A673 (cell line): Measurements from ENCODE around the gene TMEM234. TPM values are rescaled to one million over a fixed set of nuclear protein-coding genes. Genes with fewer than 3 reads are reported as not detected.
A peak's percentile ranks its signal among the peaks of the same experiment; 100 is the strongest.

Experiments used
- BruUV-seq: library from RNA; stranded (reverse); fragments of 400-500 nt; replicated peaks from 2 replicates; lab custom pipeline; 2021; lab: Mats Ljungman, UMichigan
- CTCF ChIA-PET: fragments of 300-600 bp; sonication (Branson Sonifier 250); formaldehyde crosslinking; loops from one replicate; lab custom pipeline; 2022; ENCODE audit warnings: antibody characterized with exemption; lab: Charles Lee
- POLR2A ChIA-PET: fragments of 300-600 bp; sonication (Branson Sonifier 250); formaldehyde crosslinking; loops from one replicate; lab custom pipeline; 2022; ENCODE audit warnings: antibody characterized with exemption; ENCODE audit not compliant: low non-redundant PET; lab: Charles Lee
- DNase-seq: peaks from one replicate; pipeline ENCODE4 v3.0.0-alpha.2; 2015; ENCODE audit warnings: low spot score
- H3K27ac ChIP-seq: fragments of 200-600 bp; sonication (generic); 2 replicates; pipeline ENCODE4 v1.5.1; 2016; ENCODE audit warnings: mixed run types, low read depth, mild to moderate bottlenecking, mixed read lengths, antibody characterized with exemption, low read length; ENCODE audit not compliant: poor library complexity, severe bottlenecking
- H3K27me3 ChIP-seq: fragments of 200-600 bp; sonication (generic); replicated peaks from 2 replicates; pipeline ENCODE4 v1.6.1; 2017; ENCODE audit warnings: mixed run types, low read depth, mild to moderate bottlenecking, mixed read lengths, antibody characterized with exemption, low read length; ENCODE audit not compliant: insufficient read depth, poor library complexity
- H3K36me3 ChIP-seq: fragments of 200-600 bp; sonication (generic); 2 replicates; pipeline ENCODE4 v1.6.1; 2016; ENCODE audit warnings: mixed run types, mild to moderate bottlenecking, mixed read lengths, antibody characterized with exemption, low read length; ENCODE audit not compliant: insufficient read depth, poor library complexity, severe bottlenecking
- H3K4me1 ChIP-seq: fragments of 200-600 bp; sonication (generic); 2 replicates; pipeline ENCODE4 v1.6.1; 2017; ENCODE audit warnings: mixed run types, mild to moderate bottlenecking, mixed read lengths, antibody characterized with exemption, low read length; ENCODE audit not compliant: insufficient read depth, poor library complexity, severe bottlenecking
- H3K4me3 ChIP-seq: fragments of 200-600 bp; sonication (generic); 2 replicates; pipeline ENCODE4 v1.5.1; 2016; ENCODE audit warnings: low read depth, mixed run types, mild to moderate bottlenecking, mixed read lengths, low read length; ENCODE audit not compliant: poor library complexity, severe bottlenecking
- H3K9me3 ChIP-seq: fragments of 200-600 bp; sonication (generic); 2 replicates; pipeline ENCODE4 v1.6.1; 2016; ENCODE audit warnings: mixed run types, low read depth, mild to moderate bottlenecking, mixed read lengths, antibody characterized with exemption, low read length; ENCODE audit not compliant: poor library complexity, severe bottlenecking
- EZH2 ChIP-seq: fragments of 200-600 bp; sonication (generic); IDR thresholded peaks from 2 replicates; pipeline ENCODE4 v1.6.1; 2017; ENCODE audit warnings: borderline replicate concordance, low read depth, mild to moderate bottlenecking, mixed read lengths, antibody characterized with exemption, low read length; ENCODE audit not compliant: poor library complexity, severe bottlenecking
- intact Hi-C: fragments of 100-400 bp; cut with micrococcal nuclease; formaldehyde crosslinking; loops from one replicate; pipeline ENCODE4 v1.10.0; 2022; ENCODE audit not compliant: unreplicated experiment
- total RNA-seq: library from RNA; stranded (reverse); gene quantifications from 2 replicates; pipeline ENCODE4 v1.2.3, GENCODE V29; 2021
- TF ChIP-seq, protein P1 (sequence below): fragments of 300-800, 200-600 bp; sonication (generic); conservative IDR thresholded peaks from 2 replicates; pipeline ENCODE4 v1.5.1; 2017; ENCODE audit warnings: low read depth, mild to moderate bottlenecking, antibody characterized with exemption, low read length, moderate library complexity, mixed read lengths

The TMEM234 gene
- total RNA-seq, 1 experiment from 2014 or later, result 15.4 TPM

DNA sequence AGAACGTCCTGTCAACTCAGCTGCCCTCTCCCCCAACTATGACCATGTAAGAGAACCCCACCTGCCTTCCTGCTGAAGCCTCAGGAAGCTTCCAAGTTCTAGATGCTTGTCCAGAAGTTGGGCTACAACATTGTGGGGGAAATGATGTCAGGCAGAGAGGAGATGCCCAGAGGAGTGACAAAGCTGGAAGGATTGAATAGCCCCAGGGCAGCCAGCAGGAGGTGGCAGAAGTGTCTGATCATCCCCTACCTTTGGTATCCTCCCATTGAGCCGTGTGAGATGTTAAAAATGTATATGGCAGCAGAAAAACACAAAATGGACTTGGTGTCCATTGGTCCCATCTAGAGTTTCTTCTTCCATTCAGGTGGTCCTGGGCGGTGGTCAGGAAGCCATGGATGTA is 6.6 kb upstream of the TMEM234 start:
- intact Hi-C loops, result loop anchor here (10.0 kb wide), 1 partner anchor 106 kb away; the partner anchor contains the start of gene MARCKSL1
- no peak overlapping the region for H3K4me3 ChIP-seq
- ChIA-PET CTCF (interaction anchor here (0.6 kb wide), 1 partner anchor 18 kb away, joined by 6 read pairs; no protein-coding TSS in a partner anchor), POLR2A (no interaction called here)
- no peaks in the 10 kb centered on the region for H3K27me3 ChIP-seq
- no TSS peak for BruUV-seq
- no peak overlapping the region for H3K27ac ChIP-seq
- no peaks in the 10 kb centered on the region for H3K4me1 ChIP-seq
- TF ChIP-seq EZH2, result no peak
- TF ChIP-seq, protein P1, sequence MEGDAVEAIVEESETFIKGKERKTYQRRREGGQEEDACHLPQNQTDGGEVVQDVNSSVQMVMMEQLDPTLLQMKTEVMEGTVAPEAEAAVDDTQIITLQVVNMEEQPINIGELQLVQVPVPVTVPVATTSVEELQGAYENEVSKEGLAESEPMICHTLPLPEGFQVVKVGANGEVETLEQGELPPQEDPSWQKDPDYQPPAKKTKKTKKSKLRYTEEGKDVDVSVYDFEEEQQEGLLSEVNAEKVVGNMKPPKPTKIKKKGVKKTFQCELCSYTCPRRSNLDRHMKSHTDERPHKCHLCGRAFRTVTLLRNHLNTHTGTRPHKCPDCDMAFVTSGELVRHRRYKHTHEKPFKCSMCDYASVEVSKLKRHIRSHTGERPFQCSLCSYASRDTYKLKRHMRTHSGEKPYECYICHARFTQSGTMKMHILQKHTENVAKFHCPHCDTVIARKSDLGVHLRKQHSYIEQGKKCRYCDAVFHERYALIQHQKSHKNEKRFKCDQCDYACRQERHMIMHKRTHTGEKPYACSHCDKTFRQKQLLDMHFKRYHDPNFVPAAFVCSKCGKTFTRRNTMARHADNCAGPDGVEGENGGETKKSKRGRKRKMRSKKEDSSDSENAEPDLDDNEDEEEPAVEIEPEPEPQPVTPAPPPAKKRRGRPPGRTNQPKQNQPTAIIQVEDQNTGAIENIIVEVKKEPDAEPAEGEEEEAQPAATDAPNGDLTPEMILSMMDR, result no peak
- peaks cover 67% of the 10 kb centered on the region for H3K36me3 ChIP-seq
- no peak for DNase-seq
- H3K9me3 ChIP-seq, result no peaks in the 10 kb centered on the region

DNA sequence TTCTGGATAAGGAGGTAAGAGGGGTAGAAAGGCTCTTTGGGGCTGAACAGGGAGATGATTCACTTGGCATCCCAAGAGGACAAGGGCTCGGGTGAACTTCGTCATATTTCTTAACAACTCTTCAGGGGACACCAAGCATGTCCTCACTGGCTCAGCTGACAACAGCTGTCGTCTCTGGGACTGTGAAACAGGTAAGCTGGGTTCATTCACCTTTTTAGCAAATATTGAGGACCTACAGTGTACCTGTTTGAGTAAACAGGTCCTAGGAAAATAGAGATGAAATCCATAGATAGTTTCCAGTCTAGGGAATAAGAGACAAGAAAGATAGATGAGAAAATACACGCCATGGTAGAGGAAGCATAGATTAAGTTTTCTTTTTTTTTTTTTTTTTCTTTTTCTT is 2.1 kb upstream of the TMEM234 start:
- intact Hi-C loops, result loop anchor here (10.0 kb wide), 1 partner anchor 111 kb away; the partner anchor contains the start of gene MARCKSL1
- no TSS peak for BruUV-seq
- no peaks in the 10 kb centered on the region for H3K27me3 ChIP-seq
- H3K9me3 ChIP-seq, result no peaks in the 10 kb centered on the region
- TF ChIP-seq EZH2, result no peak
- no peak overlapping the region for H3K4me3 ChIP-seq
- CTCF ChIA-PET, result no interaction called here
- no peak overlapping the region for H3K27ac ChIP-seq
- peaks cover 17% of the 10 kb centered on the region for H3K4me1 ChIP-seq
- no peak for DNase-seq
- POLR2A ChIA-PET, result no interaction called here
- peaks cover 49% of the 10 kb centered on the region for H3K36me3 ChIP-seq

DNA sequence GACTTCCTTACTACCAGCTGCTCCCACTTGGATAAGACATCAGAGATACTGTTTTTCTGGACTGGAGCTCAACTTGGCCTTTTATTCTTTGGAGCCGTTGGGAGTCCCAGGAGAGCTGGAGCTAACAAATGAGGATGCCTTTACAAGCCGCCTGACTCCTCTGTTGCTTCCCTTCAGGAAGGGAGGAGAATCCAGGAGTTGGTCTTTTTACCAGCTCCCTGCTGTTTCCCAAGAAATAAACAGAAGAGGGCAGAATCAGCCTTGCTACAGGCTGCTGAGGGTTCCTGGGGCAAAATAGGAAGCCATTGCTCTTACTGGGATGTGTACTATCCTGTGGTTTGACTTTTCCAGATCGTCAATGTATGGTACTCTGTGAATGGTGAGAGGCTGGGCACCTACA is 1.5 kb upstream of the TMEM234 start:
- H3K36me3 ChIP-seq, result peaks cover 43% of the 10 kb centered on the region
- no peak for DNase-seq
- no peak for TF ChIP-seq EZH2
- TF ChIP-seq, protein P1, result no peak
- POLR2A ChIA-PET, result no interaction called here
- peaks cover 17% of the 10 kb centered on the region for H3K4me1 ChIP-seq
- no TSS peak for BruUV-seq
- no peak overlapping the region for H3K27ac ChIP-seq
- peak overlapping the region; percentile 85 for H3K4me3 ChIP-seq
- CTCF ChIA-PET, result no interaction called here
- intact Hi-C loops, result loop anchor here (10.0 kb wide), 1 partner anchor 111 kb away; the partner anchor contains the start of gene MARCKSL1
- no peaks in the 10 kb centered on the region for H3K27me3 ChIP-seq
- H3K9me3 ChIP-seq, result no peaks in the 10 kb centered on the region

DNA sequence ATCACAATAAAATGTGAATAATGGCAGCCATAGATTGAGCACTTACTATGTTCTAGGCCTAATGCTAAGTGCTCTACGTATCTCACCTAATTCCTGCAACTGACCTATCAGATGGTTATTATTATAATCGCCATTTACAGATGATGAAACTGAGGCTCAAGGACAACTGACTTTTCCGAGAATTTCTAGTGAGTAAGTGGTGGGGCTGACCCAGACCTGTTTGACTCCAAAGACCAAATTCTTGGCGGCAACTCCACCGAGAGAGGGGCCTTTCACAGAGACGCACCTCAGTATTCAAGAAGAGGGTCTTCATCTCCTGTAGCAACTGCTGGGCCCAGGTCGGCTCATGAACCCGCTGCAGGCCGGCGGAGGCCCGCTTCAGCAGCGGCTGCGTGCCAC is 573 bp downstream of the TMEM234 start:
- H3K9me3 ChIP-seq, result no peaks in the 10 kb centered on the region
- no peaks in the 10 kb centered on the region for H3K27me3 ChIP-seq
- H3K27ac ChIP-seq, result peak overlapping the region; percentile 89
- TF ChIP-seq EZH2, result no peak
- TF ChIP-seq, protein P1, result no peak
- TSS peak; percentile 36 for BruUV-seq
- DNase-seq, result no peak
- intact Hi-C loops, result loop anchor here (10.0 kb wide), 1 partner anchor 113 kb away; the partner anchor contains the start of gene MARCKSL1
- peaks cover 17% of the 10 kb centered on the region for H3K4me1 ChIP-seq
- ChIA-PET POLR2A (no interaction called here), CTCF (interaction anchor here (0.7 kb wide), 1 partner anchor 193 kb away, joined by 4 read pairs; no protein-coding TSS in a partner anchor)
- peak overlapping the region; percentile 85 for H3K4me3 ChIP-seq
- peaks cover 24% of the 10 kb centered on the region for H3K36me3 ChIP-seq
